VCaP (cell line): ENCODE data around the gene OR7A10.

ENCODE experiments used
- H3K27ac ChIP-seq: fragments of 450-650 bp; 2 replicates; pipeline ENCODE4 v1.5.1; 2017
- TF ChIP-seq, protein P1 (sequence below): fragments of 450-650 bp; conservative IDR thresholded peaks from 2 replicates; pipeline ENCODE4 v1.5.1; 2017; ENCODE audit warnings: mild to moderate bottlenecking, moderate library complexity

The OR7A10 gene

DNA sequence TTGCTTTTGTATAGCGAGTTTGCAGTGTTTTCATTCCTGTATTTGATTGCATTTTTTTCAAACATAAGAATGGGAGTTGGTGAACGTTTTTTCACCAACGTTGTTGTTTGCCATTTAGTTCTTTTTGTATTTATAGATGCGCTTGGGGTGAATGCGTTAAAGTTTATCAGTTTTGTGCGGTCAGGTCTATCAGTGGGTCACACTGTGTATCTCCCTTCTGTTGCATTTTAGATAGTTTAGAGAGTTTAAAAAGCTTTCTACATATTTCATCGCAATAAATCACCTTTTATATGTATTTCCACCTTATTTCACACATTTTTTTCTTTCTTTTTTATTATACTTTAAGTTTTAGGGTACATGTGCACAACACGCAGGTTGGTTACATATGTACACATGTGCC is 30.1 kb downstream of the OR7A10 start:
- TF ChIP-seq, protein P1, sequence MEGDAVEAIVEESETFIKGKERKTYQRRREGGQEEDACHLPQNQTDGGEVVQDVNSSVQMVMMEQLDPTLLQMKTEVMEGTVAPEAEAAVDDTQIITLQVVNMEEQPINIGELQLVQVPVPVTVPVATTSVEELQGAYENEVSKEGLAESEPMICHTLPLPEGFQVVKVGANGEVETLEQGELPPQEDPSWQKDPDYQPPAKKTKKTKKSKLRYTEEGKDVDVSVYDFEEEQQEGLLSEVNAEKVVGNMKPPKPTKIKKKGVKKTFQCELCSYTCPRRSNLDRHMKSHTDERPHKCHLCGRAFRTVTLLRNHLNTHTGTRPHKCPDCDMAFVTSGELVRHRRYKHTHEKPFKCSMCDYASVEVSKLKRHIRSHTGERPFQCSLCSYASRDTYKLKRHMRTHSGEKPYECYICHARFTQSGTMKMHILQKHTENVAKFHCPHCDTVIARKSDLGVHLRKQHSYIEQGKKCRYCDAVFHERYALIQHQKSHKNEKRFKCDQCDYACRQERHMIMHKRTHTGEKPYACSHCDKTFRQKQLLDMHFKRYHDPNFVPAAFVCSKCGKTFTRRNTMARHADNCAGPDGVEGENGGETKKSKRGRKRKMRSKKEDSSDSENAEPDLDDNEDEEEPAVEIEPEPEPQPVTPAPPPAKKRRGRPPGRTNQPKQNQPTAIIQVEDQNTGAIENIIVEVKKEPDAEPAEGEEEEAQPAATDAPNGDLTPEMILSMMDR, result no peak
- no peak overlapping the region for H3K27ac ChIP-seq

DNA sequence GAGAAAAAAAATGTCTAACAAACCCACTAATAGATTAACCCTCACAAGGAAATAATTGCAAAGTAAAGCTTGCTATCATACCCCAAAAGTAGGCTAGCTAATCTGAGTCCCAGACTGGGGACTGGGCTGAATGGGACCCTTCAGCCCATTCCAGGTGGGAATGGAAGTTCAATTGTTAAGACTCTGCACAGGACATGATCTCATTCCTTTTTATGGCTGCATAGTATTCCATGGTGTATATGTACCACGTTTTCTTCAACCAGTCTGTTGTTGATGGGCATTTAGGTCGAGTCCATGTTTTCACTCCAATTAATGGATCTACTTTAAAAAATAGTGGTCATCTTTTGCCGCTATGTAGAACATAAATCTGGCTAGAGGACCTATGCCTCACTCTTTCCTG is 31.7 kb downstream of the OR7A10 start:
- H3K27ac ChIP-seq, result no peak overlapping the region
- TF ChIP-seq, protein P1, result no peak

DNA sequence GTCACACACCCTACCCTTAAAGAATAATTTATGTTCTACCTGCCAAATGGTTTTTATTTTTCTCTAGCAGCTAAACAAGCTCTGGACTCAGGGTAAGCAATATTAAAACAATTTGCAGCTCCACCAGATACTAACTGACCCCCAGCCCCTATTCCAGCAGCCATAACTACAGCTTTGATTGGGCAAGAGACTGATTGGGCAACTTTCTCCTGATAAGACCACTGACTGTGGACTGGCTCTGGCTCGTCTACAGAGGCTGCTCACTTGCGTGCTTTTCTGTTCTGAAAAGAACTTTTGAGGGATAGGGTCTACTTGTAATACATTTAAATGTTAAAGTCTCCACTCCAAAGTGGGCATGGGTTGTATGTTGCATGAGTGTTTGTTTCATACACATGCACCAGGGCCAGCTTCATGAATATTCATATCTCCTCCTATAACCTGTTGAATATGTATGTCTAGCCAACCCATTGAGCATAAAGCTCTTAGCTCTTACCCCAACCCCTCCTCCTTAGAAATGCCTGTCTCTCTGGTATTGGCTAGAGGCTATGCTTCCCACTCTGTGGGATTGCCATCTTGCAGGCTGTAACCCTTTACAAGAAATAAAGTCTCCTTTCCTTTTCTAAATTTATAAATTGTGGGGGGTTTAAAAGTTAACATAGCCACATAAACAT is 33.6 kb downstream of the OR7A10 start:
- no peak overlapping the region for H3K27ac ChIP-seq
- TF ChIP-seq, protein P1, result no peak

DNA sequence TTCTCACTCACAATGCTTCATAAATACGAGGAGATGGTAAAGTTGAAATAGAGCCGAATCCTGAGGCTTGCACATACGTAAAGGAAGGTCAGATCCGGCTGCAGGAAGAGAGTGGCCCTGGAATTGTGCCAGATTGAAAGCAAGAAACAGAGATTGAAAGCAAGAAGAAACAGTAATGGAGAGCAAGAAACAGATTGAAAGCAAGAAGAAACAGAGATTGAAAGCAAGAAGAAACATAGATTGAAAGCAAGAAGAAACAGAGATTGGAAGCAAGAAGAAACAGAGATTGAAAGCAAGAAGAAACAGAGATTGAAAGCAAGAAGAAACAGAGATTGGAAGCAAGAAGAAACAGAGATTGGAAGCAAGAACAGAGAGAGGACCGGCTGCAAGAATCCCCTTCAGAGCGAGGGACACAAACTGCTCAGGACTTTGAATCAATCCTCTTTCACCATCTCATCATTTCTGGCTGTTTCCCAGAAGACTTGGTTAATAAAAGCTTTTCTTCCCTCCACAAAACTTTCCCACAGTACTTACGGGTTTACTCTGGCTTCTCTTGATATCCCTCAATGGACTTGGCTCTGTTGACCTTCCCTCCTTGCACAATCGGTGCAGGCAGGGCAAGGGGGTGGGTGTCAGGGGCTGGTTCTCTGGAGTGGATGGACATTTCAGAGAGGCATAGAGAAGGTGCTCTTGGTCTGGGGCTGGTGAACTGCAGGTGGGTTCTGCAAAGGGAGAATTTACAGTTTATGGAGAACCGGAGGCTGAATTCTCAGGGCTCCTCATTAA is 39.3 kb downstream of the OR7A10 start:
- no peak overlapping the region for H3K27ac ChIP-seq
- TF ChIP-seq, protein P1, result no peak

DNA sequence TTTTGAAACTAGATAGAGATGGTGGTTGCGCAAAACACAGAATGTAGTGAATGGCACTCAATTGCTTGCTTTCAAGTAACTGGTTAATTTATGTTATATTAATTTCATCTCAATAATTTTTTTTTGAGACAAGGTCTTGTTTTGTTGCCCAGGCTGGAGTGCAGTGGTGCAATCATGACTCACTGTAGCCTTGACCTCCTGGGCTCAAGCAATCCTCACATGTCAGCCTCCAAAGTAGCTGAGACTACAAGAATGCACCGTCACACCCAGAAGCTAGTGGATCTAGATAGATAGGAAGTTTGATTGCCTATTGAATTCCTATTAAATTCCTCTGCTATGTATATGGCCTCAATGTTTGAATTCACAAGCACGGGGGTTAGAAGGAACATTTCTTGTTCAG is 44.0 kb downstream of the OR7A10 start:
- TF ChIP-seq, protein P1, result no peak
- no peak overlapping the region for H3K27ac ChIP-seq

DNA sequence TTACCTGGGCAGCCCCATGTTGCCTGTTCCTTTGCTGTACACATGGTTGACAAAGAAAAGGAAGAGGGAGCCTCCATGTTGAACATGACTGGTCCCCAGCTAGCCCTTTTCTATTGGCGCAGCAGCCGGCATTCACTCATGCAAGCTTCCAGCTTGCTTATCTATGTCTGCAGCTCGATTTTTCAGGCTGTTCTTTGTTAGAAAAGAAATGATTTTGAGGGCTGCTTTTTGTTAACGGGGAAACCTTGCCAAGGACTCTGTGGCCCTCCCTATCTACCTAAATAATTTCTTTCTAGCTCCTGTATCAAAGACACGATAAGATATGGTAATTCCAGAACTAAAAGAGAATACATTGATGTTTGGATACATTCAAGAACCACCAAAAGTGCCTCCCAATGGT is 50.0 kb downstream of the OR7A10 start:
- TF ChIP-seq, protein P1, result no peak
- no peak overlapping the region for H3K27ac ChIP-seq

DNA sequence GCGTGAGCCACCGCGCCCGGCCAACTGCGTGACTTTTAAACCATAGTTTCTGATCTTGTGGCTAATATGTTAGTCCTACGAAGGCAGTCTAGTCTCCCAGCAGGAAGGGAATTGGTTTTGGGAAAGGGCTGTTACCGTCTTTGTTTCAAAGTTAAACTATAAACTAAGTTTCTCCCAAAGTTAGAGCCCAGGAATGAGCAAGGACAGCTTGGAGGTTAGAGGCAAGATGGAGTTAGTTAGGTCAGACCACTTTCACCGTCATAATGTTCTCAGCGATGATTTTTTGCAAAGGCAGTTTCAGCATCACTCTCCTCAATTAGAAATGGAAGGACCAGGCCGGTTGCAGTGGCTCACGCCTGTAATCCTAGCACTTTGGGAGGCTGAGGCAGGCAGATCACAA is 52.7 kb downstream of the OR7A10 start:
- H3K27ac ChIP-seq, result no peak overlapping the region
- TF ChIP-seq, protein P1, result no peak
